Caco-2 (cell line): Measurements from ENCODE around the gene SPRED2. TPM values are rescaled to one million over a fixed set of nuclear protein-coding genes. Genes with fewer than 3 reads are reported as not detected.

Experiments used
- BruUV-seq: library from RNA; stranded (reverse); fragments of 400-500 nt; replicated peaks from 2 replicates; lab custom pipeline; 2021; lab: Mats Ljungman, UMichigan
- CTCF ChIA-PET: fragments of 300-600 bp; sonication (Branson Sonifier 250); formaldehyde crosslinking; loops from one replicate; lab custom pipeline; 2022; ENCODE audit warnings: antibody characterized with exemption; lab: Charles Lee
- POLR2A ChIA-PET: fragments of 300-600 bp; sonication (Branson Sonifier 250); formaldehyde crosslinking; loops from one replicate; lab custom pipeline; 2022; ENCODE audit warnings: antibody characterized with exemption; lab: Charles Lee
- DNase-seq, 2 experiments: peaks; one replicate each; pipeline versions ENCODE4 v3.0.0 to v3.0.0-alpha.2; 2020 to 2022
- H3K27me3 ChIP-seq: replicated peaks from 2 replicates; pipeline ENCODE4 v1.6.0; 2011; ENCODE audit warnings: low read length; ENCODE audit not compliant: control insufficient read depth, insufficient read depth
- H3K36me3 ChIP-seq: 2 replicates; pipeline ENCODE4 v1.5.1; 2011; ENCODE audit warnings: low read length; ENCODE audit not compliant: control insufficient read depth, insufficient read depth
- H3K4me1 ChIP-seq: fragments of 250-450 bp; sonication (Bioruptor Pico); 2 replicates; pipeline ENCODE4 v1.5.1; 2020; ENCODE audit warnings: mild to moderate bottlenecking
- H3K4me3 ChIP-seq: 2 replicates; pipeline ENCODE4 v1.5.1; 2011; ENCODE audit warnings: low read depth, mild to moderate bottlenecking, control low read depth, low read length
- H3K9me3 ChIP-seq: fragments of 250-450 bp; sonication (Bioruptor Pico); 2 replicates; pipeline ENCODE4 v1.5.1; 2020; ENCODE audit warnings: mild to moderate bottlenecking, moderate library complexity
- H3K27ac Mint-ChIP-seq: one replicate; pipeline ENCODE4 v1.8.0; 2022; ENCODE audit warnings: mixed read lengths; ENCODE audit not compliant: unreplicated experiment
- H3K27me3 Mint-ChIP-seq: one replicate; pipeline ENCODE4 v1.8.0; 2022; ENCODE audit warnings: mixed read lengths; ENCODE audit not compliant: insufficient read depth, unreplicated experiment
- H3K36me3 Mint-ChIP-seq: one replicate; pipeline ENCODE4 v1.8.0; 2022; ENCODE audit warnings: mild to moderate bottlenecking, mixed read lengths; ENCODE audit not compliant: insufficient read depth, unreplicated experiment
- H3K4me1 Mint-ChIP-seq: one replicate; pipeline ENCODE4 v1.8.0; 2022; ENCODE audit warnings: low read depth, mixed read lengths; ENCODE audit not compliant: unreplicated experiment
- H3K4me3 Mint-ChIP-seq: one replicate; pipeline ENCODE4 v1.8.0; 2022; ENCODE audit warnings: mild to moderate bottlenecking, moderate library complexity, mixed read lengths; ENCODE audit not compliant: unreplicated experiment
- H3K9me3 Mint-ChIP-seq: one replicate; pipeline ENCODE4 v1.8.0; 2022; ENCODE audit warnings: mixed read lengths; ENCODE audit not compliant: unreplicated experiment
- intact Hi-C: fragments of 100-400 bp; cut with micrococcal nuclease; formaldehyde crosslinking; loops from one replicate; pipeline ENCODE4 v1.10.0; 2022; ENCODE audit not compliant: unreplicated experiment
- total RNA-seq: library from RNA; stranded (reverse); gene quantifications from 2 replicates; pipeline ENCODE4 v1.2.3, GENCODE V29; 2022
- TF ChIP-seq, protein P1 (sequence below), 2 experiments: fragments of 200-600 bp in 1 of 2; IDR thresholded peaks; 1 replicate in 1 of 2; 2 replicates in 1 of 2; pipeline versions ENCODE4 v1.5.1 to v1.8.0; 2011 to 2022; ENCODE audit warnings: antibody characterized with exemption in 1 of 2, control low read depth in 1 of 2, inconsistent platforms in 1 of 2, low read depth in 1 of 2, low read length in 1 of 2, mild to moderate bottlenecking in 1 of 2, moderate library complexity in 1 of 2; ENCODE audit not compliant: insufficient read depth in 1 of 2, severe bottlenecking in 1 of 2, unreplicated experiment in 1 of 2

SPRED2 gene
- total RNA-seq, 1 experiment from 2014 or later: 49.9 TPM

DNA sequence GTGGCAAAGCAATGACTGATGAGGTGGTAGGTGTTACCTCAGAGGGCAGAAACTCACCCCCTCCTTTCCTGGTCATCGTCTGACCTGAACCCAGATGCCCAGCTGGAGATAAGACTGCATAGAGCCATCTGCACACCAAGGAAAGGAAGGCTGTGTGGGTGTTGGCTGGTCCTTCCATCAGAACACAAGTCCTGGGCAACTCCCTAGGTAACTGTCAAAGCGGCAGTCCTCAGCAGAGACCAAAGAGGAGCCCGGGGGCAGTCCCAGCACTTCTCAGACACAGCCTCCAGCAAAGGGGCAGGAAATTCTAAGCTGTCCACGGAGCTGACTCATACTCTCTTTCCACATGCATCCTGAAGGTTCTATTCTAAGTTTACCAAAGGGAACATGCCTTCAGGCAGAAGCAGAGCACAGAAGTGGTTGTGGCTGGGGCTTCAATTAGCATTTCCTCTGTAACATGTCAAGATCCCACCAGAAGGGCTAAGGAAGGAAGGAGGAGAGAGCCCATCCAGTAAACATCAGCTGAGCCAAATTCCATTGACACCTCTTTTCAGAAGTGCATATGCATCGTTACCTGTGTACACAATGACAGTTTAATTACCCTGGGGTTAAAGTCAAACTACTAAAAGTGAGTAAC, 54.7 kb downstream of the SPRED2 start:
- Histone ChIP-seq H3K9me3 (no peaks in the 10 kb centered on the region), H3K36me3 (no peaks in the 10 kb centered on the region), H3K4me3 (no peak overlapping the region), H3K27me3 (no peaks in the 10 kb centered on the region), H3K4me1 (peaks cover 60% of the 10 kb centered on the region)
- H3K27ac Mint-ChIP-seq: peak overlapping the region; percentile 25
- ChIA-PET CTCF (interaction anchor here (0.8 kb wide), 1 partner anchor 9 kb away, joined by 3 read pairs; no protein-coding TSS in a partner anchor), POLR2A (no interaction called here)
- BruUV-seq: no TSS peak
- TF ChIP-seq, protein P1, sequence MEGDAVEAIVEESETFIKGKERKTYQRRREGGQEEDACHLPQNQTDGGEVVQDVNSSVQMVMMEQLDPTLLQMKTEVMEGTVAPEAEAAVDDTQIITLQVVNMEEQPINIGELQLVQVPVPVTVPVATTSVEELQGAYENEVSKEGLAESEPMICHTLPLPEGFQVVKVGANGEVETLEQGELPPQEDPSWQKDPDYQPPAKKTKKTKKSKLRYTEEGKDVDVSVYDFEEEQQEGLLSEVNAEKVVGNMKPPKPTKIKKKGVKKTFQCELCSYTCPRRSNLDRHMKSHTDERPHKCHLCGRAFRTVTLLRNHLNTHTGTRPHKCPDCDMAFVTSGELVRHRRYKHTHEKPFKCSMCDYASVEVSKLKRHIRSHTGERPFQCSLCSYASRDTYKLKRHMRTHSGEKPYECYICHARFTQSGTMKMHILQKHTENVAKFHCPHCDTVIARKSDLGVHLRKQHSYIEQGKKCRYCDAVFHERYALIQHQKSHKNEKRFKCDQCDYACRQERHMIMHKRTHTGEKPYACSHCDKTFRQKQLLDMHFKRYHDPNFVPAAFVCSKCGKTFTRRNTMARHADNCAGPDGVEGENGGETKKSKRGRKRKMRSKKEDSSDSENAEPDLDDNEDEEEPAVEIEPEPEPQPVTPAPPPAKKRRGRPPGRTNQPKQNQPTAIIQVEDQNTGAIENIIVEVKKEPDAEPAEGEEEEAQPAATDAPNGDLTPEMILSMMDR (IDR thresholded peaks at IDR 0.05; ENCODE audit: insufficient read depth in 1 of 2, low read depth in 1 of 2, low read length in 1 of 2, severe bottlenecking in 1 of 2, unreplicated experiment in 1 of 2): no peak
- no peaks in the 10 kb centered on the region for H3K9me3 Mint-ChIP-seq
- intact Hi-C loops: loop anchor here (1.0 kb wide), 1 partner anchor 11 kb away; no protein-coding TSS in a partner anchor
- peaks cover 62% of the 10 kb centered on the region for H3K4me1 Mint-ChIP-seq
- H3K36me3 Mint-ChIP-seq: peaks cover 13% of the 10 kb centered on the region
- no peak overlapping the region for H3K4me3 Mint-ChIP-seq
- DNase-seq: peak; percentile 43 to 59
- H3K27me3 Mint-ChIP-seq: no peaks in the 10 kb centered on the region

DNA sequence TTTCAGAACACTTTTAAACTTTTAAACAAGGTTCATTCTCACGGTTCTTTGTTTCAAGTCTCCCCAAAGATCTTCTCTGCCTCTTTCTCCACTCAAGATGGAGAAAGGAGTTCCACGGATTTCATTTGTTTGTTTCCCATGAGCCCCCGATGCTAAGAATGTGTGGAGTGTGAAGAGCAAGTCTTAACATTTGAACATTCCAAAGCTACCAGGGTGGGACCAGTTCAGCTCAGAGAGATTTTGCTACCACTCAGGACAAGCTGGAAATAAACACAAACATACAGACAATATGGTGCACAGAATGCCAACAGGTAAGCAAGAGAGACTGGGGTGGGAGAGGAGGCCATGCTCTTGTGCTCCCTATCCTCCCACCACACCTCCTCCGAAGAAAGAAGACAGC, 56.7 kb downstream of the SPRED2 start:
- intact Hi-C loops: no loop called here
- peaks cover 77% of the 10 kb centered on the region for H3K4me1 Mint-ChIP-seq
- ChIA-PET CTCF (no interaction called here), POLR2A (interaction anchor here (0.5 kb wide), 1 partner anchor 255 kb away, joined by 8 read pairs; no protein-coding TSS in a partner anchor)
- no peak overlapping the region for H3K4me3 Mint-ChIP-seq
- TF ChIP-seq, protein P1 (IDR thresholded peaks at IDR 0.05; ENCODE audit: insufficient read depth in 1 of 2, low read depth in 1 of 2, low read length in 1 of 2, severe bottlenecking in 1 of 2, unreplicated experiment in 1 of 2): no peak
- BruUV-seq: no TSS peak
- peaks cover 18% of the 10 kb centered on the region for H3K36me3 Mint-ChIP-seq
- H3K9me3 Mint-ChIP-seq: no peaks in the 10 kb centered on the region
- H3K27me3 Mint-ChIP-seq: no peaks in the 10 kb centered on the region
- peaks cover 72% of the 10 kb centered on the region for H3K4me1 ChIP-seq
- no peak overlapping the region for H3K4me3 ChIP-seq
- H3K9me3 ChIP-seq: no peaks in the 10 kb centered on the region
- DNase-seq: no peak
- no peaks in the 10 kb centered on the region for H3K36me3 ChIP-seq
- H3K27me3 ChIP-seq: no peaks in the 10 kb centered on the region
- H3K27ac Mint-ChIP-seq: no peak overlapping the region

DNA sequence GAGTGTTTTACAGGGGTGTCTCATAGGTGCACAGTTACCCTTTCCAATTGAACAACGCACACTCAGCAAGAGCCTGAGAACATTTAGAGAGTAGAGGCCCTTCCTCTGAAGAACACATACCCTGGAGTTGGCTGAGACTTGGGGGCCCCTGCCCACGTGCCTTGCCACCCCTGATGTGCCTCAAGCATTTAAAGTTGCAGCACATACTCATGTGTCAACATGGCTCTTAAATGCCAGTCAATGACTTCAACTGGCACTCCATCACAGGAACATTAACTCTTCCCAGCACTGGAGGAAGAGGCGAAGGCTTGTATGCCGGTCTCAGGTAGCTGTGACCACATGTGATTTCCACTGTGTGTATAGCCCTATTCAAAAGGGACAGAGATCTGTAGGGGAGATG, 57.4 kb downstream of the SPRED2 start:
- no peak for DNase-seq
- H3K9me3 ChIP-seq: no peaks in the 10 kb centered on the region
- BruUV-seq: no TSS peak
- peaks cover 68% of the 10 kb centered on the region for H3K4me1 ChIP-seq
- no peak overlapping the region for H3K4me3 Mint-ChIP-seq
- H3K27me3 ChIP-seq: no peaks in the 10 kb centered on the region
- peaks cover 82% of the 10 kb centered on the region for H3K4me1 Mint-ChIP-seq
- TF ChIP-seq, protein P1 (IDR thresholded peaks at IDR 0.05; ENCODE audit: insufficient read depth in 1 of 2, low read depth in 1 of 2, low read length in 1 of 2, severe bottlenecking in 1 of 2, unreplicated experiment in 1 of 2): no peak
- intact Hi-C loops: no loop called here
- CTCF ChIA-PET: interaction anchor here (0.5 kb wide), 1 partner anchor 90 kb away, joined by 3 read pairs; no protein-coding TSS in a partner anchor
- H3K27me3 Mint-ChIP-seq: no peaks in the 10 kb centered on the region
- H3K4me3 ChIP-seq: no peak overlapping the region
- peaks cover 18% of the 10 kb centered on the region for H3K36me3 Mint-ChIP-seq
- no peaks in the 10 kb centered on the region for H3K9me3 Mint-ChIP-seq
- POLR2A ChIA-PET: no interaction called here
- no peak overlapping the region for H3K27ac Mint-ChIP-seq
- H3K36me3 ChIP-seq: no peaks in the 10 kb centered on the region
